Prostate gland (tissue), 2 donors: ENCODE results near the gene CFTR. TPM values are rescaled to one million over a fixed set of nuclear protein-coding genes. Genes with fewer than 3 reads are reported as not detected.

Experiments used
- DNase-seq: peaks from one replicate; pipeline ENCODE4 v3.0.0-alpha.2; 2019; ENCODE audit warnings: low spot score
- H3K27ac ChIP-seq, 2 donors: fragments of 200-600 bp; sonication (generic); 2 replicates each; pipeline ENCODE4 v1.5.1; 2017 to 2019
- H3K27me3 ChIP-seq: fragments of 200-600 bp; sonication (generic); replicated peaks from 2 replicates; pipeline ENCODE4 v1.5.1; 2019; ENCODE audit not compliant: insufficient read depth
- H3K36me3 ChIP-seq, 2 donors: fragments of 200-600 bp; sonication (generic); 1 replicate in 1 of 2; 2 replicates in 1 of 2; pipeline versions ENCODE4 v1.5.1 to v1.8.1; 2017 to 2019
- H3K4me1 ChIP-seq: fragments of 200-600 bp; sonication (generic); replicated peaks from 2 replicates; pipeline ENCODE4 v1.5.1; 2019
- H3K4me3 ChIP-seq, 2 donors: fragments of 200-600 bp; sonication (generic); 2 replicates each; pipeline ENCODE4 v1.5.1; 2017 to 2019
- H3K9me3 ChIP-seq: fragments of 200-600 bp; sonication (generic); 2 replicates; pipeline ENCODE4 v1.5.1; 2017
- POLR2A ChIP-seq: fragments of 450-650 bp; IDR thresholded peaks from one replicate; pipeline ENCODE4 v1.6.1; 2016; ENCODE audit warnings: antibody characterized with exemption, mild to moderate bottlenecking
- POLR2AphosphoS5 ChIP-seq: sonication (generic); formaldehyde crosslinking; IDR thresholded peaks from one replicate; pipeline ENCODE4 v1.6.1; 2017; ENCODE audit warnings: antibody characterized with exemption
- whole genome bisulfite sequencing: methylation state at CpG from one replicate; pipeline ENCODE4 v1.1.5; 2018; 5-methylcytosine and 5-hydroxymethylcytosine counted together
- intact Hi-C: fragments of 100-400 bp; cut with DNase I; formaldehyde crosslinking; loops from one replicate; pipeline ENCODE4 v1.14.2; 2022
- small RNA-seq, 2 donors: library from RNA; depleted of rRNA; stranded (forward); fragments of <200 nt; gene quantifications; one replicate each; pipeline ENCODE3, GENCODE V24; 2016
- total RNA-seq, 2 donors: library from RNA; depleted of rRNA; stranded (reverse); fragments of >200 nt; gene quantifications; one replicate each; pipeline ENCODE4 v1.1.0, GENCODE V29; 2016
- TF ChIP-seq, protein P1 (sequence below), 4 experiments: fragments of 200-600 bp in 2 of 4; fragments of 450-650 bp in 2 of 4; sonication (generic) in 2 of 4; IDR thresholded peaks; 1 replicate in 3 of 4; 2 replicates in 1 of 4; pipeline ENCODE4 v1.5.1; 2016 to 2019; ENCODE audit warnings: antibody characterized with exemption in 4 of 4, mild to moderate bottlenecking in 2 of 4, moderate library complexity in 2 of 4

CFTR gene
- total RNA-seq, 2 donors from 2014 or later, result 2.9 to 5.6 TPM

DNA sequence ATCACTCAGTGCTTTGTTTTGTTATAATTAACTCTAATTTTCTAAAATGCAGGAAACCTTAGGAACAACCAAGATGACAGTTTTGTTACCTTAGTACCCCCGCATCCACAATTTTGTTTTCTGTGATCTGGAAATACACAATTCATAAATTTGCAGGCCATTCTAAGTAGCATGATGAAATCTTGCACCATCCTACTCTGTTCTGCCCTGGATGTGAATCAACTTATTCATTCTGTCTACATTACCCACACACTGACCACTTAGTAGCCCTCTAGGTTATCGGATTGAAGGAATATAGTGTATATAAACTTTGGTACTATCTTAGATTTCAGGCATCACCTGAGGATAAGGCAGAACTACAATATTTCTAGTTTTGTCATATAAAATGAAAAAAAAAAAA is 237.5 kb downstream of the CFTR start:
- no peaks in the 10 kb centered on the region for H3K4me1 ChIP-seq
- H3K4me3 ChIP-seq, result no peak overlapping the region
- H3K27ac ChIP-seq, result no peak overlapping the region
- H3K27me3 ChIP-seq, result no peaks in the 10 kb centered on the region
- 99% methylated on average over 2 of the region's 2 CpGs for WGBS
- TF ChIP-seq, protein P1, sequence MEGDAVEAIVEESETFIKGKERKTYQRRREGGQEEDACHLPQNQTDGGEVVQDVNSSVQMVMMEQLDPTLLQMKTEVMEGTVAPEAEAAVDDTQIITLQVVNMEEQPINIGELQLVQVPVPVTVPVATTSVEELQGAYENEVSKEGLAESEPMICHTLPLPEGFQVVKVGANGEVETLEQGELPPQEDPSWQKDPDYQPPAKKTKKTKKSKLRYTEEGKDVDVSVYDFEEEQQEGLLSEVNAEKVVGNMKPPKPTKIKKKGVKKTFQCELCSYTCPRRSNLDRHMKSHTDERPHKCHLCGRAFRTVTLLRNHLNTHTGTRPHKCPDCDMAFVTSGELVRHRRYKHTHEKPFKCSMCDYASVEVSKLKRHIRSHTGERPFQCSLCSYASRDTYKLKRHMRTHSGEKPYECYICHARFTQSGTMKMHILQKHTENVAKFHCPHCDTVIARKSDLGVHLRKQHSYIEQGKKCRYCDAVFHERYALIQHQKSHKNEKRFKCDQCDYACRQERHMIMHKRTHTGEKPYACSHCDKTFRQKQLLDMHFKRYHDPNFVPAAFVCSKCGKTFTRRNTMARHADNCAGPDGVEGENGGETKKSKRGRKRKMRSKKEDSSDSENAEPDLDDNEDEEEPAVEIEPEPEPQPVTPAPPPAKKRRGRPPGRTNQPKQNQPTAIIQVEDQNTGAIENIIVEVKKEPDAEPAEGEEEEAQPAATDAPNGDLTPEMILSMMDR (IDR thresholded peaks at IDR 0.05), result no peak
- TF ChIP-seq POLR2AphosphoS5 (no peak), POLR2A (no peak)
- intact Hi-C loops, result loop anchor here (5.0 kb wide), 2 partner anchors 260 to 315 kb away; no protein-coding TSS in a partner anchor
- DNase-seq, result no peak
- no peaks in the 10 kb centered on the region for H3K36me3 ChIP-seq
- no peaks in the 10 kb centered on the region for H3K9me3 ChIP-seq

Small RNAs within 50 kb of the gene (small RNA-seq; reads per million reads assigned to genes)
- gene AC000111.1, result 0 reads per million in 2 donors
- 0 reads per million in 2 donors for gene AC000111.2

Other genes with a start within 250 kb of the CFTR start
- 1 to 10 TPM; 1.1 to 2.3 TPM for gene WNT2, start 157.0 kb upstream of the CFTR start, total RNA-seq
- 1 to 10 TPM in 1 of 2 donors, not detected in 1; 6.1 TPM for gene ASZ1, start 52.5 kb upstream of the CFTR start, total RNA-seq